Activated CD8-positive, alpha-beta T cell treated with anti-CD3 and anti-CD28 coated beads for 36 hours (primary cell): ENCODE results near the gene PLD6. TPM values are rescaled to one million over a fixed set of nuclear protein-coding genes. Genes with fewer than 3 reads are reported as not detected.
A peak's percentile ranks its signal among the peaks of the same experiment; 100 is the strongest.

Source experiments
- ATAC-seq: fragments of 200-7000 bp; cut with Tn5 transposase; one replicate; pipeline ENCODE4 v1.10.0; 2021; ENCODE audit warnings: mild to moderate bottlenecking, moderate library complexity
- CTCF ChIA-PET: fragments of 350-600 bp; sonication (Branson Sonifier 250); formaldehyde crosslinking; loops from one replicate; lab custom pipeline; 2021; ENCODE audit warnings: antibody characterized with exemption; lab: Charles Lee
- POLR2A ChIA-PET: fragments of 350-600 bp; sonication (Branson Sonifier 250); formaldehyde crosslinking; loops from one replicate; lab custom pipeline; 2021; ENCODE audit warnings: antibody characterized with exemption; lab: Charles Lee
- DNase-seq: peaks from one replicate; pipeline ENCODE4 v3.0.0-alpha.2; 2020
- H3K27ac Mint-ChIP-seq: one replicate; pipeline ENCODE4 v1.8.0; 2021; ENCODE audit warnings: mild to moderate bottlenecking, mixed read lengths
- H3K27me3 Mint-ChIP-seq: one replicate; pipeline ENCODE4 v1.8.0; 2021; ENCODE audit warnings: mixed read lengths
- H3K36me3 Mint-ChIP-seq: one replicate; pipeline ENCODE4 v1.8.0; 2021; ENCODE audit warnings: low read depth, mixed read lengths
- H3K4me1 Mint-ChIP-seq: one replicate; pipeline ENCODE4 v1.8.0; 2021; ENCODE audit warnings: low read depth, mixed read lengths
- H3K4me3 Mint-ChIP-seq: one replicate; pipeline ENCODE4 v1.8.0; 2021; ENCODE audit warnings: mild to moderate bottlenecking, moderate library complexity, mixed read lengths
- H3K9me3 Mint-ChIP-seq: one replicate; pipeline ENCODE4 v1.8.0; 2021; ENCODE audit warnings: mixed read lengths
- intact Hi-C: fragments of 100-400 bp; cut with micrococcal nuclease; formaldehyde crosslinking; loops from one replicate; pipeline ENCODE4 v1.10.0; 2022
- total RNA-seq, 2 experiments: library from RNA; stranded (reverse); gene quantifications; one replicate each; pipeline ENCODE4 v1.2.3, GENCODE V29; 2021
- TF ChIP-seq, protein P1 (sequence below): fragments of 200-600 bp; IDR thresholded peaks from one replicate; pipeline ENCODE4 v1.8.0; 2022; ENCODE audit warnings: antibody characterized with exemption, mild to moderate bottlenecking

PLD6 gene
- total RNA-seq, 2 experiments from 2014 or later, result 6.1 to 6.2 TPM

DNA sequence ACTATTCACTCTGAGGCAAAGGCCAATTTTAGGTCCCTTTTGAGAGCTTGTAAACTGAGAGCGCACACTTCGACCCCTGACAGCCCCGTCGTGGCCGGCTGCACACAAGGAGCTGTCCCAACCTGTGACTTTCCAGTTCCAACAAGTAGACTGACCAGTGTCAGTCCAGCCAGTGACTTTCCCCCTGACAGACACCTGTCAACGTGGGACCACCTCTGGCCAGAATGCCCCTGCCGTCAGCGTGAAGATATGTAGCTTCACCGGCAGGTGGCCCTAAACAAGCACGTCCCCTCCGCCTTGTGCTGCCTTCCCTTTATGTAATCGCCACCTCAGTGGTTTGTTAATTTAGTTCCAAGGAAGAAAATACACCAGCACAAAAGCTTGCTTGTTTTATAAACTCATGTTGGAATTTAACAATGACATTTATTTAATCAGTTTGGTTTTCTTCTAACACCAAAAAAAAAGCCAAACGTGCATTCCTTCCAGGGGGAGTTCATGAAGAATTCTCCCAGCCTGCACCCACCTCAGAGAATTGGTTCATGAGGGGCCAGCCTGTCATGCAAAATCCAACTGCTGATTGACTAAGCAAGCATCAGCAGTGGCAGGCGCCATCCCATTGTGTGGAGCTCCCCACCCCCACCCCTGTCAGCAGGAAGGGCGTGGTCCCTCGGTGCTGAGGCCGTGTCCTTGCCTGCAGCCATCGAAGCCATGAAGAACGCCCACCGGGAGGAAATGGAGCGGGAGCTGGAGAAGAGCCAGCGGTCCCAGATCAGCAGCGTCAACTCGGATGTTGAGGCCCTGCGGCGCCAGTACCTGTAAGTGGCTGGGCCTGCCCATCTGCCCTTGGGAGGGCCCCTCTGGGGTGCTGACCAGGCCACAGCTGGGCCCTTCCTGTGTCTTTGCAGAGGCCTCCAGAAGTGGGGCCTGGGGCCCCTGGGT, 33.9 kb downstream of the PLD6 start:
- no peak for DNase-seq
- ChIA-PET CTCF (no interaction called here), POLR2A (interaction anchor here (0.8 kb wide), 1 partner anchor 108 kb away, joined by 3 read pairs; no protein-coding TSS in a partner anchor)
- Mint-ChIP-seq H3K9me3 (no peaks in the 10 kb centered on the region), H3K4me3 (no peak overlapping the region), H3K27me3 (no peaks in the 10 kb centered on the region), H3K36me3 (peaks cover 30% of the 10 kb centered on the region), H3K27ac (no peak overlapping the region), H3K4me1 (peaks cover 30% of the 10 kb centered on the region)
- TF ChIP-seq, protein P1, sequence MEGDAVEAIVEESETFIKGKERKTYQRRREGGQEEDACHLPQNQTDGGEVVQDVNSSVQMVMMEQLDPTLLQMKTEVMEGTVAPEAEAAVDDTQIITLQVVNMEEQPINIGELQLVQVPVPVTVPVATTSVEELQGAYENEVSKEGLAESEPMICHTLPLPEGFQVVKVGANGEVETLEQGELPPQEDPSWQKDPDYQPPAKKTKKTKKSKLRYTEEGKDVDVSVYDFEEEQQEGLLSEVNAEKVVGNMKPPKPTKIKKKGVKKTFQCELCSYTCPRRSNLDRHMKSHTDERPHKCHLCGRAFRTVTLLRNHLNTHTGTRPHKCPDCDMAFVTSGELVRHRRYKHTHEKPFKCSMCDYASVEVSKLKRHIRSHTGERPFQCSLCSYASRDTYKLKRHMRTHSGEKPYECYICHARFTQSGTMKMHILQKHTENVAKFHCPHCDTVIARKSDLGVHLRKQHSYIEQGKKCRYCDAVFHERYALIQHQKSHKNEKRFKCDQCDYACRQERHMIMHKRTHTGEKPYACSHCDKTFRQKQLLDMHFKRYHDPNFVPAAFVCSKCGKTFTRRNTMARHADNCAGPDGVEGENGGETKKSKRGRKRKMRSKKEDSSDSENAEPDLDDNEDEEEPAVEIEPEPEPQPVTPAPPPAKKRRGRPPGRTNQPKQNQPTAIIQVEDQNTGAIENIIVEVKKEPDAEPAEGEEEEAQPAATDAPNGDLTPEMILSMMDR, result no peak
- intact Hi-C loops, result no loop called here
- no peak for ATAC-seq

GRCh38 chr17:17171186-17171585, 34.9 kb downstream of the PLD6 start:
- TF ChIP-seq, protein P1, result no peak
- CTCF ChIA-PET, result no interaction called here
- Mint-ChIP-seq H3K27ac (peak overlapping the region; percentile 66), H3K27me3 (no peaks in the 10 kb centered on the region), H3K4me1 (peaks cover 21% of the 10 kb centered on the region), H3K9me3 (no peaks in the 10 kb centered on the region), H3K36me3 (peaks cover 24% of the 10 kb centered on the region), H3K4me3 (no peak overlapping the region)
- no peak for ATAC-seq
- intact Hi-C loops, result no loop called here
- POLR2A ChIA-PET, result no interaction called here
- DNase-seq, result no peak

DNA sequence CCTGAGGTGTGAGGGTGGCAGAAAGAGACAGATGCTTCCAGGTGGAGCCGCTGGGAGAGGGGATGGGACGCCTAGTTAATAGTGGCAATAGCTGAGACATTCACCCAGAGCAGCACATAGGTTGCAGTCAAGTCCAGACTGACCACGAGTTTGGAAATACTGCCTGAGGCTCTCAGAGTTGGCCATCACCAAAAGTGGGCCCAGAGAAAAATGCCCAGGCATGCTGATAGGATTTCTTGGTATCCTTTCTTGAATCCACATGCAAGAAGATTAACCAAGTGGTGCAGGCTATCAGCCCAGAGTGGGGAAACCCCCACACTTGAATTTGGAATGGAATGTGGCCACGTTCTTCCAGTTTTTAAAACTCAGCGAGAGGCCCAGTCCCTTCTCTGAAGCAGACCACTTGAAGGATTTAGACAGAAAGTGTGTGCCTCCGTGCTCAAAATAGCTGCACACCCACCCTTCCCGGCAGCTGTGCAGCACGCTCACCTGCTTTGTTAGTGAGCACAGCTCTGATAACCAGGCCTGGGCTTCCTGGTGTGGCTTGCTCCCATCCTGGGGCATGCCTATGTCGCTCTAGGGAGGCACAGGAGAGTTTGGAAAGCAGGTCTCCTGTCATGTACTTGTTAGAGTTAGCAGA, 35.7 kb downstream of the PLD6 start:
- ATAC-seq (no peak), DNase-seq (no peak)
- ChIA-PET POLR2A (no interaction called here), CTCF (interaction anchor here (1.2 kb wide), 1 partner anchor 29 kb away, joined by 5 read pairs; no protein-coding TSS in a partner anchor)
- peaks cover 16% of the 10 kb centered on the region for H3K4me1 Mint-ChIP-seq
- intact Hi-C loops, result no loop called here
- no peaks in the 10 kb centered on the region for H3K27me3 Mint-ChIP-seq
- H3K27ac Mint-ChIP-seq, result peak overlapping the region; percentile 66
- H3K4me3 Mint-ChIP-seq, result no peak overlapping the region
- no peaks in the 10 kb centered on the region for H3K9me3 Mint-ChIP-seq
- TF ChIP-seq, protein P1, result no peak
- peaks cover 20% of the 10 kb centered on the region for H3K36me3 Mint-ChIP-seq

DNA sequence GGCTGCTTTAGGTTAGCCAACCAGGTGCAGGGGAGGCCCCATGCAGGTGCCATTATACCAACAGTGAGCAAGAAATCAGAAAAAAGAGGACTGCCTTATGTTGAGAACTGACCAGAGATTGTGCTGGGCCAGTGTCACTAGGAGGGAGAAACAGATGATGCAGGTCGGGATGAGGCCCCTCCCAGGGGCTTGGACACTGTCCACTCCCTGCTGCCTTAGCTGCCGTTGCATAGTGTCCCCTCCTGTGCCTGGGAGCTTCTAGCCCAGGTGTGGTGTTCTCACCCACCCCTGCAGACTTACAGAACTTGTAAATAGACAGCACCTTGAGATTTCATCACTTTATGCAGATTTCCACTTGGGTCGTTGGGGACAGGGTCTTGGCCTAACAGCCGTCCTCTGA, 36.7 kb downstream of the PLD6 start:
- intact Hi-C loops, result no loop called here
- DNase-seq (no peak), ATAC-seq (no peak)
- H3K27ac Mint-ChIP-seq, result no peak overlapping the region
- TF ChIP-seq, protein P1, result no peak
- ChIA-PET CTCF (interaction anchor here (0.9 to 1.2 kb wide), 3 partner anchors 8 to 28 kb away, joined by 3 to 5 read pairs (median 4); no protein-coding TSS in a partner anchor), POLR2A (no interaction called here)
- H3K4me3 Mint-ChIP-seq, result no peak overlapping the region
- peaks cover 13% of the 10 kb centered on the region for H3K4me1 Mint-ChIP-seq
- H3K9me3 Mint-ChIP-seq, result no peaks in the 10 kb centered on the region
- no peaks in the 10 kb centered on the region for H3K27me3 Mint-ChIP-seq
- H3K36me3 Mint-ChIP-seq, result peaks cover 16% of the 10 kb centered on the region
